GM12878 (cell line): ENCODE measurements around the gene BRDT. TPM values are rescaled to one million over a fixed set of nuclear protein-coding genes. Genes with fewer than 3 reads are reported as not detected.

Source experiments
- ATAC-seq: fragments of 200-7000 bp; cut with Tn5 transposase; 3 replicates; pipeline ENCODE4 v1.9.1; 2020; ENCODE audit warnings: mild to moderate bottlenecking, moderate library complexity
- BruUV-seq: library from RNA; stranded (reverse); fragments of 400-500 nt; replicated peaks from 2 replicates; lab custom pipeline; 2021; lab: Mats Ljungman, UMichigan
- CTCF ChIA-PET: fragments of 300-600 bp; sonication (Branson Sonifier 250); formaldehyde crosslinking; extraction: SDS; loops from one replicate; lab custom pipeline; 2021; ENCODE audit warnings: inconsistent platforms; lab: Yijun Ruan, JAX
- POLR2A ChIA-PET: fragments of 350-600 bp; formaldehyde crosslinking; extraction: SDS; loops from one replicate; lab custom pipeline; 2021; ENCODE audit warnings: inconsistent platforms; lab: Charles Lee
- RAD21 ChIA-PET: fragments of 300-600 bp; sonication (Branson Sonifier 250); formaldehyde crosslinking; loops from one replicate; lab custom pipeline; 2023; ENCODE audit warnings: antibody characterized with exemption; ENCODE audit not compliant: unreplicated experiment; lab: Charles Lee
- SMC1A ChIA-PET: fragments of 300-600 bp; sonication (Branson Sonifier 250); formaldehyde crosslinking; loops from one replicate; lab custom pipeline; 2023; ENCODE audit not compliant: unreplicated experiment, uncharacterized antibody; lab: Charles Lee
- DNase-seq: peaks from one replicate; pipeline ENCODE4 v3.0.0-alpha.2; 2011; ENCODE audit warnings: low read depth, low spot score
- FAIRE-seq: peaks from 3 replicates; lab custom pipeline; 2011; peaks lifted over from hg19 to GRCh38; lab: Jason Lieb, UNC
- H2AFZ ChIP-seq: 2 replicates; pipeline ENCODE4 v1.6.0; 2011; ENCODE audit warnings: low read depth, low read length, control low read depth; ENCODE audit not compliant: control insufficient read depth
- H3K27ac ChIP-seq: 2 replicates; pipeline ENCODE4 v1.5.1; 2011; ENCODE audit warnings: control low read depth; ENCODE audit not compliant: control insufficient read depth, insufficient read depth
- H3K27me3 ChIP-seq, 2 experiments: replicated peaks in 1 of 2; 2 replicates each; pipeline versions ENCODE4 v1.6.0 to v1.6.1; 2011; ENCODE audit warnings: low read length in 1 of 2; ENCODE audit not compliant: control insufficient read depth in 2 of 2, insufficient read depth in 2 of 2
- H3K36me3 ChIP-seq, 2 experiments: 2 replicates each; pipeline ENCODE4 v1.5.1; 2011; ENCODE audit warnings: low read length in 1 of 2; ENCODE audit not compliant: control insufficient read depth in 2 of 2, insufficient read depth in 2 of 2
- H3K4me1 ChIP-seq: 2 replicates; pipeline ENCODE4 v1.6.1; 2011; ENCODE audit warnings: mild to moderate bottlenecking, low read length, moderate library complexity, mixed read lengths; ENCODE audit not compliant: control insufficient read depth, insufficient read depth
- H3K4me2 ChIP-seq: 2 replicates; pipeline ENCODE4 v1.6.0; 2011; ENCODE audit warnings: control low read depth; ENCODE audit not compliant: control insufficient read depth, insufficient read depth
- H3K4me3 ChIP-seq: fragments of 200-600 bp; sonication (generic); 2 replicates; pipeline ENCODE4 v1.5.1; 2016
- H3K79me2 ChIP-seq: 2 replicates; pipeline ENCODE4 v1.6.0; 2011; ENCODE audit warnings: low read length; ENCODE audit not compliant: control insufficient read depth, insufficient read depth
- H3K9ac ChIP-seq: 2 replicates; pipeline ENCODE4 v1.8.0; 2011; ENCODE audit warnings: low read length, control low read depth, mixed read lengths; ENCODE audit not compliant: control insufficient read depth, insufficient read depth
- H3K9me3 ChIP-seq: replicated peaks from 3 replicates; pipeline ENCODE4 v1.5.1; 2011; ENCODE audit warnings: mild to moderate bottlenecking, low read length; ENCODE audit not compliant: control insufficient read depth, insufficient read depth
- H4K20me1 ChIP-seq: 2 replicates; pipeline ENCODE4 v1.6.0; 2011; ENCODE audit not compliant: control insufficient read depth, insufficient read depth
- HCFC1 ChIP-seq: fragments of 150-350 bp; IDR thresholded peaks from 2 replicates; pipeline ENCODE4 v1.6.1; 2014; ENCODE audit warnings: low read length
- SPI1 ChIP-seq: IDR thresholded peaks from 2 replicates; pipeline ENCODE4 v1.6.1; 2011; ENCODE audit warnings: low read depth, mild to moderate bottlenecking, low read length, moderate library complexity, borderline replicate concordance; ENCODE audit not compliant: insufficient read depth
- TCF3 ChIP-seq: IDR thresholded peaks from 2 replicates; pipeline ENCODE4 v1.6.1; 2012; ENCODE audit warnings: low read depth, mild to moderate bottlenecking, low read length, borderline replicate concordance; ENCODE audit not compliant: insufficient read depth
- WGBS: methylation state at CpG from one replicate; pipeline ENCODE4 v1.1.6; 2016; ENCODE audit warnings: low lambda C conversion rate; ENCODE audit not compliant: insufficient replicate concordance, insufficient coverage; ENCODE audit errors: missing lambda C conversion rate; 5-methylcytosine and 5-hydroxymethylcytosine counted together
- in situ Hi-C: fragments of 300-500 bp; cut with MboI; formaldehyde crosslinking; loops from 9 replicates; pipeline ENCODE4 v1.14.3; 2018; ENCODE audit warnings: mixed read lengths
- intact Hi-C: fragments of 100-400 bp; cut with micrococcal nuclease; formaldehyde crosslinking; loops from one replicate; pipeline ENCODE4 v1.14.2; 2022; ENCODE audit not compliant: unreplicated experiment
- polyA plus RNA-seq, 11 experiments: library from polyadenylated mRNA; depleted of rRNA in 4 of 11; unstranded in 6 of 11; stranded (reverse) in 5 of 11; fragments of >200 nt; fragmentation: Nextera tagmentation in 4 of 11; fragmentation: Illumina TruSeq in 1 of 11; extraction: Ambion mirVana in 4 of 11; extraction: Trizol in 1 of 11; gene quantifications; 1 replicate in 1 of 11; 2 replicates in 10 of 11; pipeline versions ENCODE4 v1.2.1 to v1.2.3, GENCODE V29; 2011 to 2016; ENCODE audit warnings: inconsistent platforms in 2 of 11, missing spikeins in 2 of 11, low read depth in 1 of 11
- total RNA-seq, 4 experiments: library from RNA; depleted of rRNA in 3 of 4; stranded (reverse); fragments of >200 nt in 3 of 4; fragmentation: Illumina TruSeq in 1 of 4; extraction: Trizol in 1 of 4; gene quantifications; 2 replicates each; pipeline versions ENCODE4 v1.2.1 to v1.2.3, GENCODE V29; 2013 to 2021
- TF ChIP-seq, protein P1 (sequence below): fragments of 450-650 bp; IDR thresholded peaks from 2 replicates; pipeline ENCODE4 v1.6.1; 2018; ENCODE audit warnings: borderline replicate concordance, mild to moderate bottlenecking; ENCODE audit not compliant: partially characterized antibody

The BRDT gene
- total and polyA plus RNA-seq, 10 of the 15 experiments (the other 5 are each of a cell fraction or from before 2014, with no cell fraction given) = 0.02 to 0.11 TPM; not detected in 8

DNA sequence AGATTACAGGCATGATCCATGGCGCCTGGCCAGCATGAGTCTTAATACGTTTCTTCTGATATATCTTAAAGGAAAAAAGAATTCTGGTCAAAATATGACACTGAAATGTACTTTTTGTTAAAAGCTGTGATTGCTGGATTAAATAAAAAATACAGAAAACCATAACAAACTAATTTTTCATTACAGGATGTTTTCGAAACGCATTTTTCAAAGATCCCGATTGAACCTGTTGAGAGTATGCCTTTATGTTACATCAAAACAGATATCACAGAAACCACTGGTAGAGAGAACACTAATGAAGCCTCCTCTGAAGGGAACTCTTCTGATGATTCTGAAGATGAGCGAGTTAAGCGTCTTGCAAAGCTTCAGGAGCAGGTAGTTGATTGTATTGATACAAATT is 30.2 kb downstream of the BRDT start:
- DNase-seq (no peak), FAIRE-seq (no peak), ATAC-seq (no peak)
- intact Hi-C loops (no loop called here), in situ Hi-C loops (no loop called here)
- CTCF ChIA-PET = interaction anchor here (1.0 to 1.2 kb wide), 2 partner anchors 14 to 467 kb away, joined by 3 read pairs; no protein-coding TSS in a partner anchor
- H3K4me3 ChIP-seq = no peak overlapping the region
- H3K4me2 ChIP-seq = no peak overlapping the region
- POLR2A ChIA-PET = no interaction called here
- no TSS peak for BruUV-seq
- SMC1A ChIA-PET = interaction anchor here (0.6 kb wide), 1 partner anchor 130 kb away, joined by 3 read pairs; no protein-coding TSS in a partner anchor
- H3K9ac ChIP-seq = no peak overlapping the region
- H3K27me3 ChIP-seq = no peaks in the 10 kb centered on the region
- TF ChIP-seq HCFC1 = no peak
- TF ChIP-seq SPI1 = no peak
- TF ChIP-seq TCF3 = no peak
- TF ChIP-seq, protein P1, sequence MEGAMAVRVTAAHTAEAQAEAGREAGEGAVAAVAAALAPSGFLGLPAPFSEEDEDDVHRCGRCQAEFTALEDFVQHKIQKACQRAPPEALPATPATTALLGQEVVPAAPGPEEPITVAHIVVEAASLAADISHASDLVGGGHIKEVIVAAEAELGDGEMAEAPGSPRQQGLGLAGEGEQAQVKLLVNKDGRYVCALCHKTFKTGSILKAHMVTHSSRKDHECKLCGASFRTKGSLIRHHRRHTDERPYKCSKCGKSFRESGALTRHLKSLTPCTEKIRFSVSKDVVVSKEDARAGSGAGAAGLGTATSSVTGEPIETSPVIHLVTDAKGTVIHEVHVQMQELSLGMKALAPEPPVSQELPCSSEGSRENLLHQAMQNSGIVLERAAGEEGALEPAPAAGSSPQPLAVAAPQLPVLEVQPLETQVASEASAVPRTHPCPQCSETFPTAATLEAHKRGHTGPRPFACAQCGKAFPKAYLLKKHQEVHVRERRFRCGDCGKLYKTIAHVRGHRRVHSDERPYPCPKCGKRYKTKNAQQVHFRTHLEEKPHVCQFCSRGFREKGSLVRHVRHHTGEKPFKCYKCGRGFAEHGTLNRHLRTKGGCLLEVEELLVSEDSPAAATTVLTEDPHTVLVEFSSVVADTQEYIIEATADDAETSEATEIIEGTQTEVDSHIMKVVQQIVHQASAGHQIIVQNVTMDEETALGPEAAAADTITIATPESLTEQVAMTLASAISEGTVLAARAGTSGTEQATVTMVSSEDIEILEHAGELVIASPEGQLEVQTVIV = no peak
- H3K79me2 ChIP-seq = no peaks in the 10 kb centered on the region
- no peak overlapping the region for H2AFZ ChIP-seq
- no peaks in the 10 kb centered on the region for H3K9me3 ChIP-seq
- 60% methylated on average over 7 of the region's 7 CpGs for WGBS
- H3K27ac ChIP-seq = no peak overlapping the region
- H4K20me1 ChIP-seq = no peaks in the 10 kb centered on the region
- H3K4me1 ChIP-seq = no peaks in the 10 kb centered on the region
- no peaks in the 10 kb centered on the region for H3K36me3 ChIP-seq
- RAD21 ChIA-PET = no interaction called here
